Astrocyte (in vitro differentiated cells and primary cell): ENCODE data around the gene ZNF571.

Experiments
- EZH2 ChIP-seq: IDR thresholded peaks from 2 replicates; pipeline ENCODE4 v1.6.1; 2012; ENCODE audit warnings: mild to moderate bottlenecking, low read length, inconsistent platforms; ENCODE audit not compliant: insufficient read depth
- TF ChIP-seq, protein P1 (sequence below): IDR thresholded peaks from 2 replicates; pipeline ENCODE4 v1.5.1; 2011; ENCODE audit warnings: low read depth, mild to moderate bottlenecking, inconsistent platforms, low read length, moderate library complexity; ENCODE audit not compliant: insufficient read depth

DNA sequence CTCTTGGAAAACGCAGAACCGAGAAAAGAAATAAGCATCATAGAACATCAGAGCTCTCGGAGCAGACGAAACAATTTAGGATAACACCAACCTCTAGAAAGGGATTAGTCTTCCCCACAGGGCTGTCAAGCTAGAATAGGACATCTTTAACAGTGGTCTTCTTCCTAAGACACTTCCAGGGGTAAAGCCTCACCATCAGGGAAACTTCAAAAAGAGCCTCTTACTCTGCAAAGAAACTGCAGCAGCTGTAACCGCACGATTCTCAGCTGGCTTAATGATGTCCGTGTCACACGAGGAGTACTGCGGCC is 642 bp downstream of the ZNF571 start:
- TF ChIP-seq, protein P1, sequence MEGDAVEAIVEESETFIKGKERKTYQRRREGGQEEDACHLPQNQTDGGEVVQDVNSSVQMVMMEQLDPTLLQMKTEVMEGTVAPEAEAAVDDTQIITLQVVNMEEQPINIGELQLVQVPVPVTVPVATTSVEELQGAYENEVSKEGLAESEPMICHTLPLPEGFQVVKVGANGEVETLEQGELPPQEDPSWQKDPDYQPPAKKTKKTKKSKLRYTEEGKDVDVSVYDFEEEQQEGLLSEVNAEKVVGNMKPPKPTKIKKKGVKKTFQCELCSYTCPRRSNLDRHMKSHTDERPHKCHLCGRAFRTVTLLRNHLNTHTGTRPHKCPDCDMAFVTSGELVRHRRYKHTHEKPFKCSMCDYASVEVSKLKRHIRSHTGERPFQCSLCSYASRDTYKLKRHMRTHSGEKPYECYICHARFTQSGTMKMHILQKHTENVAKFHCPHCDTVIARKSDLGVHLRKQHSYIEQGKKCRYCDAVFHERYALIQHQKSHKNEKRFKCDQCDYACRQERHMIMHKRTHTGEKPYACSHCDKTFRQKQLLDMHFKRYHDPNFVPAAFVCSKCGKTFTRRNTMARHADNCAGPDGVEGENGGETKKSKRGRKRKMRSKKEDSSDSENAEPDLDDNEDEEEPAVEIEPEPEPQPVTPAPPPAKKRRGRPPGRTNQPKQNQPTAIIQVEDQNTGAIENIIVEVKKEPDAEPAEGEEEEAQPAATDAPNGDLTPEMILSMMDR: no peak
- no peak for TF ChIP-seq EZH2
